Activated CD4-positive, alpha-beta T cell treated with anti-CD3 and anti-CD28 coated beads, Interleukin-2, amount 50 U/mL, for 48 hours (primary cell): ENCODE measurements around the gene P2RY12.
A peak's percentile ranks its signal among the peaks of the same experiment; 100 is the strongest.

Experiments used
- DNase-seq, 2 experiments: peaks; one replicate each; pipeline ENCODE4 v3.0.0-alpha.2; 2020

The P2RY12 gene

DNA sequence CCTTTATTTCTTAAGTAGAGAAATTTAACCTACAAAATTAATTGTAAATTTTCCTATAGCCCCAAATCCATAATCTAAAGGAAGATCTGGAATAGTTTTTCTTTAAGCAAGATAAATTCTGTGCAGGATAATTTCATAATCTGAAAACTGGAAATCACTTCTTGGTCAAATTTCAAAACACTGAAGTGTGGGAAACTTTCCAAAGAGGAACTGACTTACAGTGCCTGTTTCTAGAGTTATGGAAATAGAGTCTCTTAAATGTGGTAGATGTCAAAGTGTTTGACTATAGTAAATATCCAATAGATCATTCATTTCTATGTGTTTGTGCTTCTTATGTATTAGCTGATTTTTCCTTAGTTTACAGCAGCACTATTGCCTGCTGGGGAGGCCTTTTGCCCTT, 53.7 kb downstream of the P2RY12 start:
- DNase-seq = no peak

DNA sequence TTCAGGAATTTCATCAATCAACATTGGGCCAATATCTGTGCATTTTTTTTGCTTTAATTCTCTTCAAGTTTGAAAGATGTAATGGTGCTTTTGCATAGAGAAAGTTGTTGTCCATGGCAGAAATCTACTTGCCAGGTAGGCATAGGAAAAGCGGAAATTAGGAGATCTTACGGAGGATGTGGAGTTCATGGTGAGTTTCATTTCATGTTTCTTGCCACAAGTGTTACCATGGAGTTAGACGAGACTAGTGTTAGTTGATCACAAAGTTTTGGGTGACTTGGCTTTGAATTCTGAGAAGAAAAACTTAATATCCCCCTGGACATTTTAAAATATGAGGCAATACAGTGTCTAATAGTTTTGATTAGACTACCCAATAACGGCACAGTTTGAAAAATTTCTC, 54.2 kb downstream of the P2RY12 start:
- no peak for DNase-seq

DNA sequence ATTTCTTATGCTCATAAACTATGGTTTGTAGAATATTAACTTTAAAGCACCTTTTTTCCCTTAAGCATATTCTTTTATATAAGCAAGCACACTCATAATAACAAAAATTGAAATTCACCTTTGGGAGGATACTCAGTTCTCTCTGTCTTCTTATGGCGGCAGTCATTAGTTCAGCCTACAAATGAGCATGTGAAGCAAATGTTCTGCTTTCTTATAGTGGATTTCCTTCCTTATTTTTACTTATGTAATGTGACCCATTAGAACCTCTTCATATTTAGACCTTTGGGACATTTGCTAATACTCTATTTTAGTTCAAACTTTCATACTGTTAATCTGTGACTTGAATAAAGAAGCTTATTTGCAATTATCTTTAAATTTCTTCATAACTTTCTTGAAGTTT, 55.2 kb downstream of the P2RY12 start, which contains the start of gene P2RY13:
Gene P2RY13 (minus strand): TSS at position 187 of the 400 bp plus-strand sequence. CDS start 21 bp downstream, at position 166.
- no peak for DNase-seq

DNA sequence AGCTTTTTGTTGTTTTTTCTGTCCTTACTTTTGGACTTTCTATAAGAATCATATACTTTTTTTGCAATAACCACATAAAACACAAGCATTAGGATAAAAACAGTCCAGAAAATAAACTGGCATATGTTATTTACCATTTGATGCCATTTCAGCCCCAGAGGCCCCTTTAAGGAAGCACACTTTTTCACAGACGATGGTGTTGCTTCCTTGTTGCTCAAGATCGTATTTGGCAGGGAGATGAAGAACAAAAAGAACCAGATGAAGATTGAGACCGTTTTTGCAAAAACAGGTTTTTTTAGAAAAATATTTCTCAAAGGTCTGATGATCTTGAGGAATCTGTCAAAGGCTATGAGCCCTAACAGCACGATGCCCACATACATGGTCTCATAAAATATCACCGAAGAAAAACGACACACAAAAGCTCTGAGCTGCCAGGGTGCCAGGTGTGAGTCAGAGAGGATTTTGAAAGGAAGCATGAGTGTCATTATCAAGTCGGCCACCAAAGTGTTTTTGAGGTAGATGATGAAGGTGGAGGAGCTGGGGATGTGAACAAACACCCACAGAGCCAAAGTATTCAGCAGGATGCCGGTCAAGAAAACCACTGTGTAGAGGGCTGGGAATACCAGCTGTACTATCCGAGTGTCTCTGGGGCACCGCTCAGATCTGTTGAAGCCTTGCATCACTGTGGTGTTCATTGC, 56.1 kb downstream of the P2RY12 start:
- DNase-seq = no peak

DNA sequence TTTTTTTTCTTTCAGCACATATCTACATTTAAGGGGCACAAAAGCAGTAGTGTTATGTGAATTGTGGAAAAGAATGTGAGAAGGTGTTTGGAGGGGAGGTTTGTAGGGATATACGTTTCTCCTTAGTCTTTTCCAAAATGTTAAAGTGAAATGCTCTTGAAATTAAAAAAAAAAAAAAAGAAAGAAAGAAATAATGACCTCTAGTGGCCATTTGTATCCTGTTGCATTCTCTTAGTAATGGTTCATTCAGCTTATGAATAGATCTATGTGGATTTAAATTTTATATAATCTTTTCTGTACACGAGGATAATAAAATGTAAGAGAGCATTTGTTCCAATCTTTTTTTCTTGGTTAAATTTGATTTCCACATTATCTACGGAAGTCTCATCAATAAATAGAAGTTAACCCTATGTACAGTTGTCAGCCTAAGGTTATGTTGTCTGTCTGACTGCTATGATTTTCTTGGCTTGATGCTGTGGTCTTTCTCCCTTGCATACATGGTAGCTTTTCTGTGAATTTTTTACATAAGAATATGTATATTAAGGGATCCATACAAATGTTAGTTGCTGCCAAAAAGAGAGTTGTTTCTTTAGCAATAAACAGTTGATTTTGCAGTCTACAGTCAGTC, 56.9 kb downstream of the P2RY12 start:
- DNase-seq = no peak

DNA sequence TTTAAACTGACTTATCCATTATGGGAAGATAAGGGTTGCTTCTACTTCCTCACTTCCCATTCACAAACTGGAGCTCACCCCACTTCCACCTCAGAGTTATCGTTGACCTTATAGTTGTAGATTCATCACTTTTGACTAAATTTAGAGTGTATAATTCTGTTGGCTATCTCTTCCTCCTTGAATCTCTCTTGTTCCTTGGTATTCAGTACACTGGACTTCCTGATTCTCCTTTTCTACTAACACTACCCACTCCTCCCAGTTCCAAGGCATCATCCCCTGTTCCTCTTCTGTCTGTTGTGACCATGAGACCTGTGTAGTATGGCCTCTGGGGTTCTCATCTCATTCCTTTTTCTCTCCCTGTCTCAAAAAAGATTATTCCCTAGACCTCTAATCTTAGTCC, 62.0 kb downstream of the P2RY12 start:
- no peak for DNase-seq

DNA sequence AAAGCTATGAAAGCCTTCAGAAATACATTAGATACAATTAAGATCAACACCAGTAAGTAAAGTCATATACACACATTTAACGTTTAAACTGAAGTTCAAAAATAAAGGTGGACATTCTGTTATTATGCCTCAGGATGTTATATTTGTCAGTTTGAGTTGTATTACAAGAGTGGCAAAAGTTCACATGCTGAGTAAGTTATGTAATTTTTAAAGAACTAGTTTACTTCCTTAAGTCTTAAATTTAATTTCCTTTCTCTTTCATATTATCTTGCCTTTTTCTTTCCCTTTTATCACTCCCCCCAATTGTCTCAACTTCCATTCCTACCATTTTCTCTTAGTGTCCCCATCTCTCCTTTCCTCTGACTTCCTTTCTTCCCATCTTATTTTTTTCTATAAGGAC, 63.0 kb downstream of the P2RY12 start:
- no peak for DNase-seq

DNA sequence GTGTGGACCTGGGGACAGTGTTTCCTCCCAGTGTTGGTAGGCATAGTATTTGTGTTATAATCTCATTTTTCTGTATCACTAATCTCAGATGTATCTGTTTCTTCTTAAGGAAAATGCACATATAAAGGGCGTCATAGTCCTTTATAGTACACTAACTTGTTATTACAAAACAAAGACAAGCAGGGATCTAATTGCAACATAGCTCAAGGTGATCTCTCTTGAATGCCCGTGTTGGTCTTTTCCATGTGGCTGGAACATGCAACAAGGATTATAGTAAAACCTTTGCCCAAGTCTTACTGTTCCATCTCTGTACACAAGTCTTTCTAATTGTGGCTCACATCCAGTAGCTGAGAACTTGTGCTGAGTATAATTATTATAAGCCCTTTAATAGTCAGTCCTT, 64.4 kb downstream of the P2RY12 start:
- DNase-seq = no peak

DNA sequence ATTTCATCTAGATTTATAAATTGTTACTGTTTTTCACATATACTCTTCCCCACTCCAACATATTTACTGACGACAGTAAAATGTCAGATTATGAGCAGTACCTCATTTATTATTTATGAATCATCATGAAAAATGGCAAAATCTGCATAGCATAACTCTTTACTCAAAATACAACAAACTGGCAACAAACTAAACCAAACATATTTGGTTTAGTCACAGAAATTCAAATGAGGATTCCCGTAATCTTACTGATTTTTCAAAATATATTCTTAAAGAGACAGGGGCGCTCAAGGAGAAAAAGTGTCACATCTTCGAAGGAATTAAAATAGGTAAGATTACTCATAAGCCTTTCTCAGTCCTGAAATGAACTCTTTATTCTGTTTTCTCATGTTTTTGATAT, 64.9 kb downstream of the P2RY12 start:
- DNase-seq = no peak

DNA sequence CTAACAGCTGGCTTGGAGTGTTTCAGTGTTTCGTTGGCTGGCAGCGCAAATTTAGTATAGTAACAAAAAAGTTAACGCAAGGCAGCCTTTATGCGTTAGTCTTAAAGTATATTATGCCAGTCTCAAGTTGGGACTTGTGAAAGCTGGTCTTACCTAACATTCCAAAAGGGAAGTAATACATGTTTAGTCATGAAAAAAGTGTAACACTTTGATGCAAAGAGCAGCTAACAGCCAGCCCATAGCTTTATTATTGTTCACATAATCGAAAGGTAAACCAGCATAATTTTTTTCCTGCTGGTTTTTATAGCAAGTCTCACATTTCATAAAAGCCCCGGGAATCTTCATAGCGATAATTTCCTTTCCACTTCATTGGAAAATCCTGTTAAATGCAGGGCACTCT, 65.6 kb downstream of the P2RY12 start:
- DNase-seq = no peak

DNA sequence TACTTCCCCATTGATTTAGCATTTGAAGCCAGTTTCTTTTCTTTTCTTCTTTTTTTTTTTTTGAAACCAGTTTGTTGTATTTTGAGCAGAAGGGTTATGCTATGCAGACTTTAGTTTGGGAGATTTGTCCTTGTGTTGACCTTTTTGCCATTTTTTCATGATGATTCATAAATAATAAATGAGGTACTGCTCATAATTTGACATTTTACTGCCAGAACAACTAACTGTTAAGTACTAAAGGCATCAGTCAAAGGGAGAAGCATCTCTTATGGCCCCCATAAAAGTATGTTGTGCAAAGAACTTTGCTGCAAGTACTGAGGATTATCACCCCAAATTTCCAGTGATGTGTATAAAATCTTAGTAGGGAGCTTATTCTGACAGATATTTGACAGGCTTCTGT, 66.2 kb downstream of the P2RY12 start:
- no peak for DNase-seq

DNA sequence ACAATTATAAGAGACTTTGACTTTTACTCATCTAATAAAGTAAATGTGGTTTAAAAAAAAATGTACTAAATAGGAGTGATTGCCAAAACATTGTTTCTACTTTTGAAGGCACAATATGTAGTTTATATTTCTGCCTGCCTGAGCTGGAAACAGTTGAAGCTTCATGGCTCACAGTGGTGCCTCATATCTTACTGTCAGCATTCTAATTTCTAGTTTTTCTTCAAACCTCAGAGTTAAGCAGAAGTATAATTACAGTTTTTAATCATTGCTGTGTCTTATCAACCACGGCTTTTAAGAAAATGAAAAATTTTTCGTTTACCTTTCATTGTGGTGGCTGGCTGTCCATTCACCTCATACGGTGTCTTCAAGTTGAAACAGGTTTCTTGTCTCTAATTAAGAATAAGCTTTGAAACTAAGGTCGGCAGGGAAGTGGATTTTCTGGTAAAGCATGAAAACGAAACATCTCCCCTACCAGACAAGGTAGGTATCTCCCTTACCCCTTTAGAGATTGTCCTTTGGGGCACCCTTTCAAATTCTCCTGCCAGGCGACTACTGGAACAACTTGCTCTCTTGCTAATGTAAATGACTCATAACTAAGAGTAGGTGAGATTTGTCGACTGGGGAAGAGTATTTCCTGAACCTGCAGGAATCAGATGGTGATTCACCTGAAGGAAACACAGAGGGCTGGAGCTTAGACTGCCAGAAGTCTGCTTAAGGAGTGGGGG, 68.1 kb downstream of the P2RY12 start, which contains the start of gene GPR87:
Gene GPR87 (minus strand): TSS at position 554 of the 725 bp plus-strand sequence. CDS start 16,720 bp downstream, outside the sequence.
- DNase-seq = peak; percentile 19 to 32

DNA sequence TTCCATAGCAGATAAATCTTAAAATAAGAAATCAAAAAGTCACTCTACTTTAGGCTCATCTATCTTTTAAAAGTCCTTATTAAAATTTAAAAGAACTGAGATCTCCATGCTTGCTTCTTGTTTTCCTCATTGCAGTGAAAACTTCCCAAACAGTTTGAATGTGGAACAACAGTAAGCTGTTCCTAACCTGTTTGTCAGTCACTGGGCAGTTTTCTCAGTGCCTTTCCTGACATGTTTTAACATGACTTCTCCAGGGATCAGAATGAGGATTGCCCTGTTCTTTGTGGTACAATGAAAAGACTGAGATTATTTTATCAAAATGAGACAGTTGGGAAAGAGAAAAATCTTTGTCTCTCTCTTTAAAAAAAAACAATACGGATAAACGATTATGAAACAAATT, 68.7 kb downstream of the P2RY12 start:
- DNase-seq = no peak

DNA sequence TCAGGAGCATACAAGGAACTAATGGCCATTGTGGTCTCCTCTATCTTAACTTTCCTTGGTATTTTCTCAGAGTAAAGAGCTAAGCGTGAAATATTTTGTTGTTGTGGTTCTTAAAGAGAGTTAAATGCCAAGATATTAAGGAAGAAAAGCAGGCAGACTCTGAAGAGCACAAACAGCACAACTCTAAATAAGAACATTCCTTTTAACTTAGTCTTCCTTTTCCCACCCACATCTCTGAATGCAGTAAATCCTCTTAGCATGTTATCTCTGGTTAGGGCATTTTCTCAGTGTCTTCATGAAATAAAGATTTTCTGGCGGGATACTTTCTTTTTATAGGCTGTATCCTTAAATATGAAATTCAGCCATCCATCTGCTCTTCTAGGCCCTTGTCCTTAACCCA, 69.4 kb downstream of the P2RY12 start:
- no peak for DNase-seq

DNA sequence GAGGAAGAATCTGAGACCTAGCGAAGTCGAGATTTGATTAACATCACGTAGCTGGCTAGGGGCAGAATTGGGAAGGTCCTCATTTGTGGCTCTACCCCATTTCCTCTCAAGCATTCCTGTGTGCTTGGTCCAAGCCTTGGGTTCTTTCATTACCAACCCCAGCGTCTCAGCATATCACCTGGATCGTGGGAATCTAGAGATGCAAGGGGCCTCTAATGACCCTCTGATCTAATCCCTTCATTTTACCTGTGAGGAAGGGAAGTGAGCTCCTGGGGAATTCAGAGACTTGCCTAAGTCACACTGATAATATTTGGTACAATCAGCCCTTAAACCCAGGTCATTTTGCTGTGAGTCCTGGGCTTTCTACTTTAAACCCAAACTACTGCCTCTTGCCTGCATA, 70.0 kb downstream of the P2RY12 start:
- no peak for DNase-seq

DNA sequence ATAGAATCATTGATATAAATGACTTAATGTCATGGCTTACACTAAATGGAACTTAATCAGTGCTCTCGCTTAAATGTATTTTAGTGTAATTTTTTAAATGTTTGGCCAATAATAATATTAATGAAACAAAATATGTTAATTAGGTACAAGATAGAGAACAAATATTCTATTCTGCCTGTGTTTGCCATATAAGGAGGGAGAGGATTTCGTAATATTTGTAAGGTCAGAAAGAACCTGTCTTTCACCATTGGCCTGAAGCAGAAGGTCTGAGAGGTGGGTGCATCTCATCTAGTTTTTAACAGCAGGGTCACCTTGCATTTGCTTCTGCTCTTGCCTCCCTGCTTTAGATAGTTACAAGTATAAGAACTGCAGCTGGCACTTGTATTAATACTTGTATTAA, 70.4 kb downstream of the P2RY12 start:
- no peak for DNase-seq

DNA sequence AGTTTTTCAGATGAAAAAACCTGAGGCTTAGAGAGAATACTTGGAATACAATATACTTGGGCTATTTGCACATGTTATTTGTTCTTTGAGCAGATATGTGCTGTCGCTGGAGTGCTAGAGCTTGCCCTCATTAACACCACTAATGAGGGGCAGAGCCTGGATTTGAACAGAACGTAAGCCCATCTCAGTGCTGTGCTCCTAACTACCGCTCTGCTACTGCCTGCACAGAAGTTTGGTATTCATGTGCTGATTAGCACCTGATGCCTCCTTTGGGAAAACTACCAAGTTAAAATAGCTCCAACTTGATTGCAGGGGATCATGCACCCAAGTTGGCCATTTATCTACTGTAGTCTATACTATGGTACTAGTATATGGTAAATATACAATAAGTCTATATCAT, 71.6 kb downstream of the P2RY12 start:
- no peak for DNase-seq

DNA sequence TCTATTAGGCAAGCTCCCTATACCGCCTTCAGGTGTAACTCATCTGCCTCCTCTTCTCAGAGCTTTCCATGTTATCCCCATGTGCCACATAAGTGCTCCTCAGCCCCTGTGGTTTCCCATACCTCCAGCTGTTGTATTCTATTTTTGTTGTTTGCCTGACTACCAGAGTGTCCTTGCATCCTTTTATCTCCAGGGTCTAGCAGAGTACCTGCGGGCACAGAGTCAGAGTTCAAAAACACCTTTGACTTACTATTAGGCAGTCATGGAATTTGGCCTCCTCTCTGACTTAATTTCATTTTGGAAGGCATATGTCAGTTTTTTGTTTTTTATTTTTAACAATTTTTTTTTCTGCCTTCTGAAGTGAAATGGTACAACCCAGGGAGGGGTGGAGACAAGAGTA, 75.0 kb downstream of the P2RY12 start:
- no peak for DNase-seq

DNA sequence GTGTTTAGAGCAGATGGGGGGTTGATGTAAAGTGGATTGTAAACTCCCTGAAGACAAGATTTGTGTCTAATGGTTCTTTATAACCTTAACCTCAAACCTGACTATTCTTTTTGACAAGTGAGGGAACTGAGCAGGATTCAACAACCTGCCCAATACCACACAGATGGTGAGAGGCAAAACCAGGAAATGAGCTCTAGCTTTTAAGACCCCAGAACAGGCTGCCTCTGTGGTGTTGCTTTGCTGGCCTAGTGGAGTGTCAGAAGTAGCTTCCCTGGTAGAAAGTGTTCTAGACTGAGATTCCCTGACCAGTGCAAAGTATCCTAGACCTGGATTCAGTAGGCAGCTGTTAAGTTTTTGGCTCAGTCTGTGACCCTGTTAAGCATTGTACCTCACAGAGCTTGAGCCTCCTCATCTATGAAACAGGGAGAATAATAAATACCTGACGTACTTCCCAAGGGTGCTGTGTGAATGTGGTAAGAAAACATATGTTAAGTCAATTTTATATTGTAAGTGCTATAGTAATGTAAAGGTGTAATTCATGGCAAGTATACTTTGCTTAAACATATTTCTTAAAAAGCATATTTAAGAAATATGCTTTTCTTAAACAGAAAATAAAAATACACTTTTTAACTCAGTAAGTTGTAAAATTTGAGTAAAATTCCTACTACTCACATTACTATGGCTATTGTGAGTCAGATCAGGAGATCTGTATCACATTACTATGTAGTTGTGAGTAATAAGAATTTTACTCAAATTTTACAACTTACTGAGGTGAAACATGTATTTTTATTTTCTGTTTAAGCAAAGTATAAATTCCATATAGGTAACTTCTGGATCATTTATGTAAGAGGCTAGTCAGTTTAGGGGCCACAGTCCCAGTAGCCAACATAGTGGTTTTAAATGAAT, 76.7 kb downstream of the P2RY12 start:
- DNase-seq = no peak

DNA sequence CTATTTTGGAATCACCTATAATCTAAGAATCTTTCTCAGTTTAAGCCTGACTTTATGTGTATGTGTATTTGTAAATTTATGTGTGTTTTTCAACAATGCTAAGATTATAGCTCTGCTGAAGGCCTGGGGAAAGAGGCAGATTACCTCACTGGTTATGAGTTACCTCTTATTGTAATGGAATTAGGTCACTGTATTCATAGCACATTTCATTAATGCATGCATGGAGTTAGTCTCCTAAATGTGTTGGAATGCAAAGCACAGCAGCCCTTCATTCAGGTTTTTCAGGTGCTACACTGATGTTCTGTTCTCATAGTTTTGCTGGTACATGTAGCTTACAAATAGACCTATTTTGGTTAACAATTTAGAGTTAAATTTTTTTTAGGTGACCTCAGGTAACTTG, 77.4 kb downstream of the P2RY12 start:
- DNase-seq = no peak

DNA sequence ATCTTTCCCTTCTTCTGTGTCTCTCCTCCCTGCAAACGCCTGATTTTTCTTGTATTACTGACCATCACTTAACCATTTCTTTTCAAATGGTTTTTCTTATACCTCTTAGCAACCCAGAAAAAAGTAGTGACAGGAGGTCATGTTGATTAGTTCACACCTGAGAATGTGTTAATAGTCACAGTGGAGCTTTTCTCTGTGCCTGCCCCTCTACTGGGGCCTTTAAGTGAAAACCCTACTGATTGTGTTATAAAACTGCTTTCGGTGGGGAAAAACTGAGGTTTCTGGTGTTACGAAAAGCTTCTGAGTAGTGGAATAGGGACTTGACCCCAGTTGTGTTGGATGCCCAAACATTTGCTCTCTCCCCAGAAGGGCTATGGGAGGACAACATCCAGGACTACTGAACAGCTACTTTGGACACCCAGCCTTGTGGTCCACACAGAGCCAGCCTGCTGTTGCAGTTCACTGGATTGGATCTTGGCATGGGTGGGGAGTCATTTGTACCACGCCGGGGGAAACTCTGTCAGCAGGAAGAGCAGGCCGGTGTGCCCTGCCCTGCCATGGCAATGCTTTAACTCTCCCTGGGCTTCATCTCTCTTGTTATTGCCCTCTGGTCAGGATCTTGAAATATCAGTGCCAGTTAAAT, 78.3 kb downstream of the P2RY12 start:
- peak in 1 of 2 experiments; percentile 25 for DNase-seq

DNA sequence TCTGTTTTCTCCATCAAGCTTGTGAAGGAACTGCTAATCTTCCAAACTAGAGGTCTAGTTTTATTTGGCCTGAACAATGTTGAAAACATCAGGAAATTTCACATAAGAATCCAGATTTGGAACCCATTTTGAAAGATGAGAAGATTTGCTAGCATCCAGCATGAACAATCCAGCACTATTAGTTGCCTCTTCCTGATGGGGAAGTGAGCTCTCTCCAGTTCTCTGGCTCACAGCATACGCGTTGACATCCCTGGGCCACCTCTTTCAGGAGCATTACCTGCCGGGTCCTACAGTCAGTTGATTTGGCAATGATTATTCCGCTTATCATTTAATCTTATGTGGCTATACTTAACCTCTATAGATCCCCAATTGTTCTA, 78.8 kb downstream of the P2RY12 start:
- no peak for DNase-seq
